GM23338 (cell line): Measurements from ENCODE around the gene RASA4. TPM values are rescaled to one million over a fixed set of nuclear protein-coding genes. Genes with fewer than 3 reads are reported as not detected.
"Not testable (repeated sequence)": the region's sequence is repeated elsewhere in the genome, so short reads cannot be mapped to it uniquely, and the experiment has no call there.

Source experiments
- ATAC-seq: fragments of 200-7000 bp; cut with Tn5 transposase; 3 replicates; pipeline ENCODE4 v1.9.1; 2020
- DNase-seq: peaks from one replicate; pipeline ENCODE4 v3.0.0-alpha.2; 2015; ENCODE audit warnings: low spot score
- H2AFZ ChIP-seq: fragments of 200-600 bp; sonication (generic); 2 replicates; pipeline ENCODE4 v1.8.0; 2016; ENCODE audit warnings: antibody characterized with exemption, mild to moderate bottlenecking, moderate library complexity
- H3F3A ChIP-seq: fragments of 200-600 bp; sonication (generic); replicated peaks from 2 replicates; pipeline ENCODE4 v1.8.0; 2017; ENCODE audit warnings: antibody characterized with exemption, mixed run types, low read depth
- H3K27ac ChIP-seq: fragments of 200-600 bp; sonication (generic); 2 replicates; pipeline ENCODE4 v1.6.1; 2016; ENCODE audit warnings: low read depth
- H3K27me3 ChIP-seq: fragments of 200-600 bp; sonication (generic); 2 replicates; pipeline ENCODE4 v1.8.0; 2016; ENCODE audit warnings: mild to moderate bottlenecking, mixed run types, moderate library complexity; ENCODE audit not compliant: insufficient read depth
- H3K36me3 ChIP-seq: fragments of 200-600 bp; sonication (generic); 2 replicates; pipeline ENCODE4 v1.8.0; 2016; ENCODE audit warnings: mild to moderate bottlenecking; ENCODE audit not compliant: insufficient read depth
- H3K4me1 ChIP-seq: fragments of 200-600 bp; sonication (generic); 2 replicates; pipeline ENCODE4 v1.8.0; 2016; ENCODE audit warnings: mild to moderate bottlenecking, moderate library complexity; ENCODE audit not compliant: insufficient read depth
- H3K4me2 ChIP-seq: fragments of 200-600 bp; sonication (generic); 2 replicates; pipeline ENCODE4 v1.7.1; 2017; ENCODE audit warnings: mixed run types
- H3K4me3 ChIP-seq: fragments of 200-600 bp; sonication (generic); 2 replicates; pipeline ENCODE4 v1.6.1; 2016; ENCODE audit warnings: mixed run types
- H3K79me2 ChIP-seq: fragments of 200-600 bp; sonication (generic); replicated peaks from 2 replicates; pipeline ENCODE4 v1.8.0; 2017; ENCODE audit warnings: mild to moderate bottlenecking; ENCODE audit not compliant: insufficient read depth
- H3K9me2 ChIP-seq: fragments of 200-600 bp; sonication (generic); 2 replicates; pipeline ENCODE4 v1.8.0; 2017; ENCODE audit not compliant: insufficient read depth
- H4K20me1 ChIP-seq: fragments of 200-600 bp; sonication (generic); replicated peaks from 2 replicates; pipeline ENCODE4 v1.8.0; 2017; ENCODE audit warnings: mild to moderate bottlenecking; ENCODE audit not compliant: insufficient read depth
- H3K27ac Mint-ChIP-seq: 2 replicates; pipeline ENCODE4 v1.8.0; 2020; ENCODE audit warnings: inconsistent platforms, mild to moderate bottlenecking, moderate library complexity, mixed read lengths
- H3K27me3 Mint-ChIP-seq: 3 replicates; pipeline ENCODE4 v1.8.0; 2022; ENCODE audit warnings: low read depth, mild to moderate bottlenecking, moderate library complexity, mixed read lengths, inconsistent platforms; ENCODE audit not compliant: insufficient read depth, poor library complexity
- H3K36me3 Mint-ChIP-seq: 3 replicates; pipeline ENCODE4 v1.8.0; 2021; ENCODE audit warnings: low read depth, mild to moderate bottlenecking, inconsistent platforms, moderate library complexity, mixed read lengths
- H3K4me1 Mint-ChIP-seq: 3 replicates; pipeline ENCODE4 v1.8.0; 2020; ENCODE audit warnings: mild to moderate bottlenecking, inconsistent platforms, mixed read lengths
- H3K4me3 Mint-ChIP-seq: 3 replicates; pipeline ENCODE4 v1.8.0; 2021; ENCODE audit warnings: moderate library complexity, mild to moderate bottlenecking, inconsistent platforms, mixed read lengths
- H3K9me3 Mint-ChIP-seq: 3 replicates; pipeline ENCODE4 v1.8.0; 2020; ENCODE audit warnings: moderate library complexity, mild to moderate bottlenecking, inconsistent platforms, mixed read lengths
- polyA plus RNA-seq: library from polyadenylated mRNA; unstranded; fragments of >200 nt; fragmentation: Nextera tagmentation; extraction: Ambion mirVana; gene quantifications from 2 replicates; pipeline ENCODE4 v1.2.1, GENCODE V29; 2016
- small RNA-seq: library from RNA; depleted of rRNA; stranded (forward); fragments of <200 nt; gene quantifications from one replicate; pipeline ENCODE3, GENCODE V24; 2014; ENCODE audit warnings: low replicate concordance
- total RNA-seq: library from RNA; depleted of rRNA; stranded (reverse); fragments of >200 nt; shearing (Covaris generic); gene quantifications from 2 replicates; pipeline ENCODE4 v1.2.3, GENCODE V29; 2014; rRNA removed

Gene RASA4
- total and polyA plus RNA-seq, 2 experiments from 2014 or later = 2.6 to 4.4 TPM

GRCh38 chr7:102524803-102525202 is 91.8 kb downstream of the RASA4 start:
- H3K36me3 Mint-ChIP-seq, H3K4me3 ChIP-seq, H3K4me3 Mint-ChIP-seq, H3F3A ChIP-seq, H3K27ac Mint-ChIP-seq, H3K79me2 ChIP-seq, ATAC-seq, H3K4me2 ChIP-seq, H3K27me3 ChIP-seq, H2AFZ ChIP-seq, H4K20me1 ChIP-seq, H3K27me3 Mint-ChIP-seq, DNase-seq, H3K27ac ChIP-seq, H3K4me1 Mint-ChIP-seq, H3K4me1 ChIP-seq, H3K9me2 ChIP-seq, H3K9me3 Mint-ChIP-seq, H3K36me3 ChIP-seq: not testable (repeated sequence)

Small RNA genes within 50 kb of the gene (small RNA-seq; reads per million reads assigned to genes)
- gene UPK3BL1 = not detected

Other genes starting within 250 kb of the RASA4 start
- gene PRKRIP1, start 220.4 kb downstream of the RASA4 start, total RNA-seq = 25.4 and 29.1 TPM in 2 replicates
- gene PRKRIP1, start 220.4 kb downstream of the RASA4 start, polyA plus RNA-seq = 24.8 and 25.5 TPM in 2 replicates
- gene ORAI2, start 183.2 kb downstream of the RASA4 start, total RNA-seq = 21.7 and 33.8 TPM in 2 replicates
- 6.6 and 8.6 TPM in 2 replicates for gene ORAI2, start 183.2 kb downstream of the RASA4 start, polyA plus RNA-seq
- gene ALKBH4, start 151.9 kb downstream of the RASA4 start, total RNA-seq = 31.0 and 45.0 TPM in 2 replicates
- gene ALKBH4, start 151.9 kb downstream of the RASA4 start, polyA plus RNA-seq = 17.7 and 20.0 TPM in 2 replicates
- gene LRWD1, start 151.8 kb downstream of the RASA4 start, total RNA-seq = 43.3 and 55.2 TPM in 2 replicates
- gene LRWD1, start 151.8 kb downstream of the RASA4 start, polyA plus RNA-seq = 24.0 and 28.1 TPM in 2 replicates
- gene POLR2J, start 137.8 kb downstream of the RASA4 start, total RNA-seq = 32.2 and 39.0 TPM in 2 replicates
- 167 and 190 TPM in 2 replicates for gene POLR2J, start 137.8 kb downstream of the RASA4 start, polyA plus RNA-seq
- gene RASA4B, start 99.0 kb downstream of the RASA4 start, total RNA-seq = 1.5 and 4.2 TPM in 2 replicates
- gene RASA4B, start 99.0 kb downstream of the RASA4 start, polyA plus RNA-seq = 0.99 and 1.1 TPM in 2 replicates
- gene UPK3BL2, start 73.1 kb downstream of the RASA4 start, total RNA-seq = 1.5 TPM in 1 of 2 replicates, not detected in the other
- gene UPK3BL2, start 73.1 kb downstream of the RASA4 start, polyA plus RNA-seq = 0.87 and 0.99 TPM in 2 replicates
- gene SPDYE2, start 65.5 kb downstream of the RASA4 start, total RNA-seq = not detected in 2 replicates
- 0.79 and 1.0 TPM in 2 replicates for gene SPDYE2, start 65.5 kb downstream of the RASA4 start, polyA plus RNA-seq
- 8.7 and 18.9 TPM in 2 replicates for gene POLR2J3, start 44.2 kb downstream of the RASA4 start, total RNA-seq
- 135 and 155 TPM in 2 replicates for gene POLR2J3, start 44.2 kb downstream of the RASA4 start, polyA plus RNA-seq
- 10.6 and 12.6 TPM in 2 replicates for gene UPK3BL1, start 26.0 kb upstream of the RASA4 start, total RNA-seq
- 5.0 and 7.7 TPM in 2 replicates for gene UPK3BL1, start 26.0 kb upstream of the RASA4 start, polyA plus RNA-seq
- not detected in 2 replicates for gene SPDYE2B, start 33.6 kb upstream of the RASA4 start, total RNA-seq
- gene SPDYE2B, start 33.6 kb upstream of the RASA4 start, polyA plus RNA-seq = 1.7 TPM in 1 of 2 replicates, not detected in the other
- 0.50 and 3.8 TPM in 2 replicates for gene POLR2J2, start 54.9 kb upstream of the RASA4 start, total RNA-seq
- gene POLR2J2, start 54.9 kb upstream of the RASA4 start, polyA plus RNA-seq = 1.5 and 3.2 TPM in 2 replicates
- 10.6 and 11.7 TPM in 2 replicates for gene FAM185A, start 132.2 kb upstream of the RASA4 start, total RNA-seq
- 3.3 and 5.7 TPM in 2 replicates for gene FAM185A, start 132.2 kb upstream of the RASA4 start, polyA plus RNA-seq